Fibroblast of lung (primary cell): Measurements from ENCODE around the gene SIAH2. TPM values are rescaled to one million over a fixed set of nuclear protein-coding genes. Genes with fewer than 3 reads are reported as not detected.

Source experiments
- DNase-seq, 2 donors: peaks; one replicate each; pipeline versions ENCODE4 v3.0.0 to v3.0.0-alpha.2; 2010; ENCODE audit warnings: low read depth in 2 of 2
- H2AFZ ChIP-seq: 2 replicates; pipeline ENCODE4 v1.5.1; 2012; ENCODE audit warnings: low read length, control low read depth, inconsistent platforms
- H3K27ac ChIP-seq: 2 replicates; pipeline ENCODE4 v1.5.1; 2011; ENCODE audit warnings: low read length, control low read depth; ENCODE audit not compliant: insufficient read depth
- H3K27me3 ChIP-seq: 2 replicates; pipeline ENCODE4 v1.5.1; 2011; ENCODE audit warnings: mild to moderate bottlenecking, low read length; ENCODE audit not compliant: control insufficient read depth, insufficient read depth
- H3K36me3 ChIP-seq: 2 replicates; pipeline ENCODE4 v1.5.1; 2011; ENCODE audit warnings: low read length; ENCODE audit not compliant: control insufficient read depth, insufficient read depth
- H3K4me1 ChIP-seq: 2 replicates; pipeline ENCODE4 v1.5.1; 2011; ENCODE audit warnings: low read length; ENCODE audit not compliant: control insufficient read depth, insufficient read depth; ENCODE audit errors: extremely low read depth
- H3K4me2 ChIP-seq: 2 replicates; pipeline ENCODE4 v1.5.1; 2011; ENCODE audit warnings: low read length, control low read depth; ENCODE audit not compliant: insufficient read depth; ENCODE audit errors: extremely low read depth
- H3K4me3 ChIP-seq, 4 experiments: fragments of 200-600 bp in 1 of 4; sonication (generic) in 1 of 4; replicated peaks in 1 of 4; 2 replicates each; pipeline ENCODE4 v1.5.1; 2011 to 2016; ENCODE audit warnings: low read length in 4 of 4, low read depth in 3 of 4, mild to moderate bottlenecking in 3 of 4, control low read depth in 2 of 4, inconsistent platforms in 1 of 4, mixed read lengths in 1 of 4; ENCODE audit not compliant: insufficient read depth in 1 of 4; ENCODE audit errors: control extremely low read depth in 1 of 4
- H3K79me2 ChIP-seq: 2 replicates; pipeline ENCODE4 v1.5.1; 2012; ENCODE audit warnings: mild to moderate bottlenecking, low read length, inconsistent platforms; ENCODE audit not compliant: control insufficient read depth, insufficient read depth
- H3K9ac ChIP-seq: 2 replicates; pipeline ENCODE4 v1.5.1; 2011; ENCODE audit warnings: mild to moderate bottlenecking, low read length, control low read depth; ENCODE audit not compliant: insufficient read depth
- H3K9me3 ChIP-seq: 2 replicates; pipeline ENCODE4 v1.5.1; 2012; ENCODE audit warnings: low read depth, low read length; ENCODE audit not compliant: control insufficient read depth, insufficient read depth
- H4K20me1 ChIP-seq: 2 replicates; pipeline ENCODE4 v1.5.1; 2011; ENCODE audit warnings: low read length; ENCODE audit not compliant: control insufficient read depth, insufficient read depth; ENCODE audit errors: extremely low read depth
- CTCF ChIP-seq, 2 donors: IDR thresholded peaks in 1 of 2; conservative IDR thresholded peaks in 1 of 2; 1 replicate in 1 of 2; 2 replicates in 1 of 2; pipeline ENCODE4 v1.5.1; 2011 to 2012; ENCODE audit warnings: low read length in 2 of 2, control low read depth in 1 of 2, inconsistent platforms in 1 of 2, low read depth in 1 of 2, mild to moderate bottlenecking in 1 of 2
- EZH2 ChIP-seq: IDR thresholded peaks from 2 replicates; pipeline ENCODE4 v1.5.1; 2012; ENCODE audit warnings: low read length, control low read depth, mild to moderate bottlenecking; ENCODE audit errors: missing control alignments
- polyA plus RNA-seq, 2 donors: library from polyadenylated mRNA; depleted of rRNA in 1 of 2; stranded (reverse) in 1 of 2; unstranded in 1 of 2; fragments of >200 nt; gene quantifications; 2 replicates each; pipeline ENCODE4 v1.2.1, GENCODE V29; 2011 to 2012; ENCODE audit warnings: missing spikeins in 1 of 2
- total RNA-seq: library from RNA; depleted of rRNA; stranded (reverse); fragments of >200 nt; gene quantifications from 2 replicates; pipeline ENCODE4 v1.2.1, GENCODE V29; 2014

Gene SIAH2
- total and polyA plus RNA-seq, 2 donors (not counting 1 experiment from before 2014, with no cell fraction given), result 28.9 to 29.7 TPM

- H3K79me2 ChIP-seq, result peaks cover 19% of the 10 kb centered on the region
- no peak for DNase-seq
- no peak overlapping the region for H3K4me3 ChIP-seq
- H3K4me2 ChIP-seq, result no peak overlapping the region
- no peak overlapping the region for H2AFZ ChIP-seq
- no peak overlapping the region for H3K27ac ChIP-seq
- no peaks in the 10 kb centered on the region for H4K20me1 ChIP-seq
- no peaks in the 10 kb centered on the region for H3K27me3 ChIP-seq
- no peak overlapping the region for H3K9ac ChIP-seq
- TF ChIP-seq EZH2, result no peak
- TF ChIP-seq CTCF (conservative IDR thresholded peaks at IDR 0.05 in 1 of 2, IDR thresholded peaks at IDR 0.05 in 1 of 2; ENCODE audit: low read depth in 1 of 2, low read length in 2 of 2), result no peak
- H3K36me3 ChIP-seq, result peaks cover 2% of the 10 kb centered on the region
- no peaks in the 10 kb centered on the region for H3K9me3 ChIP-seq
- H3K4me1 ChIP-seq, result peaks cover 6% of the 10 kb centered on the region
Observed at GRCh38 chr3:150739877-150740645, 22.9 kb downstream of the SIAH2 start.

GRCh38 chr3:150739200-150739863, 23.6 kb downstream of the SIAH2 start:
- peaks cover 6% of the 10 kb centered on the region for H3K4me1 ChIP-seq
- H3K4me2 ChIP-seq, result no peak overlapping the region
- H3K9me3 ChIP-seq, result no peaks in the 10 kb centered on the region
- no peak overlapping the region for H3K4me3 ChIP-seq
- H3K9ac ChIP-seq, result no peak overlapping the region
- H3K36me3 ChIP-seq, result peaks cover 2% of the 10 kb centered on the region
- no peaks in the 10 kb centered on the region for H4K20me1 ChIP-seq
- DNase-seq, result no peak
- H3K27ac ChIP-seq, result no peak overlapping the region
- H2AFZ ChIP-seq, result no peak overlapping the region
- H3K79me2 ChIP-seq, result peaks cover 18% of the 10 kb centered on the region
- TF ChIP-seq CTCF (conservative IDR thresholded peaks at IDR 0.05 in 1 of 2, IDR thresholded peaks at IDR 0.05 in 1 of 2; ENCODE audit: low read depth in 1 of 2, low read length in 2 of 2) (no peak), EZH2 (no peak)
- H3K27me3 ChIP-seq, result no peaks in the 10 kb centered on the region

GRCh38 chr3:150738688-150739087, 24.3 kb downstream of the SIAH2 start:
- H3K9me3 ChIP-seq, result no peaks in the 10 kb centered on the region
- no peak overlapping the region for H3K4me3 ChIP-seq
- H3K36me3 ChIP-seq, result peaks cover 2% of the 10 kb centered on the region
- no peaks in the 10 kb centered on the region for H4K20me1 ChIP-seq
- peaks cover 15% of the 10 kb centered on the region for H3K79me2 ChIP-seq
- H3K4me1 ChIP-seq, result peaks cover 2% of the 10 kb centered on the region
- H3K4me2 ChIP-seq, result no peak overlapping the region
- no peak overlapping the region for H3K27ac ChIP-seq
- H2AFZ ChIP-seq, result no peak overlapping the region
- H3K27me3 ChIP-seq, result no peaks in the 10 kb centered on the region
- no peak for TF ChIP-seq EZH2
- TF ChIP-seq CTCF (conservative IDR thresholded peaks at IDR 0.05 in 1 of 2, IDR thresholded peaks at IDR 0.05 in 1 of 2; ENCODE audit: low read depth in 1 of 2, low read length in 2 of 2), result no peak
- peak in 1 of 2 donors; percentile 45 for DNase-seq
- no peak overlapping the region for H3K9ac ChIP-seq
